Measurements from ENCODE around the gene DPF3.

The DPF3 gene

GRCh38 chr14:72880164-72880563 is 13.7 kb downstream of the DPF3 start:
- Histone ChIP-seq H3F3A (ENCODE audit: insufficient read depth, low read length) (no peaks in the 10 kb centered on the region), H3K4me3 (ENCODE audit: low read length) (no peak overlapping the region), H3K4me2 (ENCODE audit: low read depth, low read length) (no peak overlapping the region), H3K9me3 (replicated peaks; ENCODE audit: insufficient read depth, low read length) (no peaks in the 10 kb centered on the region), H2AFZ (ENCODE audit: low read length) (no peak overlapping the region), H3K9ac (ENCODE audit: low read length) (no peak overlapping the region), H3K9me2 (replicated peaks; ENCODE audit: insufficient read depth, low read length) (no peaks in the 10 kb centered on the region), H3K79me2 (ENCODE audit: low read length) (peaks cover 98% of the 10 kb centered on the region), H4K20me1 (ENCODE audit: insufficient read depth, low read length) (no peaks in the 10 kb centered on the region), H3K27me3 (replicated peaks; ENCODE audit: insufficient read depth, low read length) (no peaks in the 10 kb centered on the region), H3K36me3 (replicated peaks; ENCODE audit: insufficient read depth, low read length) (no peaks in the 10 kb centered on the region), H3K4me1 (ENCODE audit: low read length) (no peaks in the 10 kb centered on the region), H3K27ac (ENCODE audit: low read length) (no peak overlapping the region)
- TF ChIP-seq EZH2 (optimal IDR thresholded peaks at IDR 0.05; ENCODE audit: low read depth, low read length) (no peak), CTCF (IDR thresholded peaks at IDR 0.05; ENCODE audit: low read length) (no peak), EZH2phosphoT487 (IDR thresholded peaks at IDR 0.05; ENCODE audit: low read length) (no peak)
- DNase-seq = no peak

- no peaks in the 10 kb centered on the region for H4K20me1 ChIP-seq (ENCODE audit: insufficient read depth, low read length)
- no peaks in the 10 kb centered on the region for H3K9me2 ChIP-seq (replicated peaks; ENCODE audit: insufficient read depth, low read length)
- no peak overlapping the region for H3K9ac ChIP-seq (ENCODE audit: low read length)
- H3K9me3 ChIP-seq (replicated peaks; ENCODE audit: insufficient read depth, low read length) = no peaks in the 10 kb centered on the region
- no peak for DNase-seq
- TF ChIP-seq EZH2 (optimal IDR thresholded peaks at IDR 0.05; ENCODE audit: low read depth, low read length) = no peak
- no peak for TF ChIP-seq EZH2phosphoT487 (IDR thresholded peaks at IDR 0.05; ENCODE audit: low read length)
- no peak for TF ChIP-seq CTCF (IDR thresholded peaks at IDR 0.05; ENCODE audit: low read length)
- H3K4me1 ChIP-seq (ENCODE audit: low read length) = no peaks in the 10 kb centered on the region
- no peak overlapping the region for H3K4me3 ChIP-seq (ENCODE audit: low read length)
- H3K36me3 ChIP-seq (replicated peaks; ENCODE audit: insufficient read depth, low read length) = no peaks in the 10 kb centered on the region
- no peak overlapping the region for H2AFZ ChIP-seq (ENCODE audit: low read length)
- peaks cover 100% of the 10 kb centered on the region for H3K79me2 ChIP-seq (ENCODE audit: low read length)
- no peaks in the 10 kb centered on the region for H3K27me3 ChIP-seq (replicated peaks; ENCODE audit: insufficient read depth, low read length)
- H3K27ac ChIP-seq (ENCODE audit: low read length) = no peak overlapping the region
- H3K4me2 ChIP-seq (ENCODE audit: low read depth, low read length) = no peak overlapping the region
- H3F3A ChIP-seq (ENCODE audit: insufficient read depth, low read length) = no peaks in the 10 kb centered on the region
Measured at GRCh38 chr14:72879431-72879830, 14.5 kb downstream of the DPF3 start.

DNA sequence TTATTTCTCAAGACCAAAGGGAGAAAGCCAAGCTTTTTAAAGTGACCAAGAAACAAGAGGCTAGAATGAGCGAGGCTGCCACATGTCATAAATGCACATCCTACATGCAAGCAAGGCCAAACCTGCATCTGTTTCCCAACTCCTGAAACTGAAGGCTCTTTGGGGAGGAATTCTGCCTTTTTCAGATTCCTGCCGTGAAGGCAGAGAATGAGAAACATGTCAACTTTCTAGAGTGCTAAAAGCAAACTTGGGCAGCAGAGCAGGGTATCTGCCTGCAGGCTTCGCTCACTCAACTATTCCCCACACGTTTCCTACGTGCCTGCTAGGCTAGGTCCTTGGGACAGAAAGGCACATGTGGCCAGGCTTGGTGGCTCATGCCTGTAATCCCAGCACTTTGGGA is 15.2 kb downstream of the DPF3 start:
- no peak overlapping the region for H3K4me3 ChIP-seq (ENCODE audit: low read length)
- H3K27me3 ChIP-seq (replicated peaks; ENCODE audit: insufficient read depth, low read length) = no peaks in the 10 kb centered on the region
- no peaks in the 10 kb centered on the region for H3K9me2 ChIP-seq (replicated peaks; ENCODE audit: insufficient read depth, low read length)
- no peak overlapping the region for H3K4me2 ChIP-seq (ENCODE audit: low read depth, low read length)
- H3K4me1 ChIP-seq (ENCODE audit: low read length) = no peaks in the 10 kb centered on the region
- H3F3A ChIP-seq (ENCODE audit: insufficient read depth, low read length) = no peaks in the 10 kb centered on the region
- H3K27ac ChIP-seq (ENCODE audit: low read length) = no peak overlapping the region
- no peaks in the 10 kb centered on the region for H3K9me3 ChIP-seq (replicated peaks; ENCODE audit: insufficient read depth, low read length)
- no peaks in the 10 kb centered on the region for H4K20me1 ChIP-seq (ENCODE audit: insufficient read depth, low read length)
- H3K36me3 ChIP-seq (replicated peaks; ENCODE audit: insufficient read depth, low read length) = no peaks in the 10 kb centered on the region
- no peak for TF ChIP-seq CTCF (IDR thresholded peaks at IDR 0.05; ENCODE audit: low read length)
- TF ChIP-seq EZH2 (optimal IDR thresholded peaks at IDR 0.05; ENCODE audit: low read depth, low read length) = no peak
- no peak for TF ChIP-seq EZH2phosphoT487 (IDR thresholded peaks at IDR 0.05; ENCODE audit: low read length)
- H3K9ac ChIP-seq (ENCODE audit: low read length) = no peak overlapping the region
- no peak for DNase-seq
- H2AFZ ChIP-seq (ENCODE audit: low read length) = no peak overlapping the region
- peaks cover 98% of the 10 kb centered on the region for H3K79me2 ChIP-seq (ENCODE audit: low read length)
